HCT116 (cell line): Measurements from ENCODE around the gene CD8B2. TPM values are rescaled to one million over a fixed set of nuclear protein-coding genes. Genes with fewer than 3 reads are reported as not detected.

Experiments
- ATAC-seq: fragments of 200-7000 bp; cut with Tn5 transposase; 2 replicates; pipeline ENCODE4 v1.9.1; 2020; ENCODE audit warnings: mild to moderate bottlenecking, moderate library complexity
- BruUV-seq: library from RNA; stranded (reverse); fragments of 400-500 nt; replicated peaks from 2 replicates; lab custom pipeline; 2021; lab: Mats Ljungman, UMichigan
- CTCF ChIA-PET: fragments of 300-600 bp; sonication (Branson Sonifier 250); formaldehyde crosslinking; loops from one replicate; lab custom pipeline; 2021; ENCODE audit warnings: antibody characterized with exemption; lab: Charles Lee
- POLR2A ChIA-PET: fragments of 300-600, 350-600 bp; sonication (Branson Sonifier 250); formaldehyde crosslinking; loops from one replicate; lab custom pipeline; 2021; ENCODE audit warnings: antibody characterized with exemption; lab: Charles Lee
- RAD21 ChIA-PET, 2 experiments: fragments of 300-600 bp; sonication (Branson Sonifier 250); formaldehyde crosslinking; loops; one replicate each; lab custom pipeline; 2023; ENCODE audit warnings: low total read pairs in 2 of 2; ENCODE audit not compliant: uncharacterized antibody in 2 of 2, unreplicated experiment in 2 of 2, low non-redundant PET in 1 of 2; lab: Charles Lee
- DNase-seq: peaks from one replicate; pipeline ENCODE4 v3.0.0-alpha.2; 2010; ENCODE audit warnings: low read depth, low spot score
- H2AFZ ChIP-seq: fragments of 200-600 bp; shearing (Covaris generic), sonication (generic); 2 replicates; pipeline ENCODE4 v1.6.1; 2017; ENCODE audit warnings: low read depth, mixed run types, mixed read lengths, antibody characterized with exemption, low read length; ENCODE audit not compliant: poor library complexity, severe bottlenecking
- H3K27ac ChIP-seq: 2 replicates; pipeline ENCODE4 v1.5.1; 2012; ENCODE audit warnings: low read depth, low read length
- H3K27me3 ChIP-seq: fragments of 200-600 bp; sonication (generic); 2 replicates; pipeline ENCODE4 v1.6.1; 2016; ENCODE audit warnings: mixed run types, low read length, mixed read lengths; ENCODE audit not compliant: insufficient read depth
- H3K36me3 ChIP-seq, 2 experiments: fragments of 200-500 bp in 1 of 2; fragments of 200-600 bp in 1 of 2; sonication (Bioruptor generic) in 1 of 2; sonication (generic) in 1 of 2; 2 replicates each; pipeline versions ENCODE4 v1.5.1 to v1.6.1; 2014 to 2016; ENCODE audit warnings: low read length in 2 of 2, inconsistent platforms in 1 of 2, mixed read lengths in 1 of 2, mixed run types in 1 of 2; ENCODE audit not compliant: insufficient read depth in 2 of 2, control insufficient read depth in 1 of 2
- H3K4me1 ChIP-seq, 2 experiments: fragments of 200-600 bp in 1 of 2; sonication (generic) in 1 of 2; 2 replicates each; pipeline versions ENCODE4 v1.5.1 to v1.6.1; 2012 to 2017; ENCODE audit warnings: low read length in 2 of 2, inconsistent platforms in 1 of 2, mild to moderate bottlenecking in 1 of 2, mixed read lengths in 1 of 2, mixed run types in 1 of 2, moderate library complexity in 1 of 2; ENCODE audit not compliant: insufficient read depth in 2 of 2, control insufficient read depth in 1 of 2
- H3K4me2 ChIP-seq: fragments of 200-600 bp; sonication (generic); 2 replicates; pipeline ENCODE4 v1.6.1; 2017; ENCODE audit warnings: mixed run types, low read length, mixed read lengths
- H3K4me3 ChIP-seq, 2 experiments: fragments of 200-600 bp in 1 of 2; sonication (generic) in 1 of 2; replicated peaks in 1 of 2; 2 replicates each; pipeline ENCODE4 v1.5.1; 2011 to 2016; ENCODE audit warnings: low read length in 2 of 2, control low read depth in 1 of 2, low read depth in 1 of 2, mild to moderate bottlenecking in 1 of 2, mixed read lengths in 1 of 2, mixed run types in 1 of 2
- H3K79me2 ChIP-seq: fragments of 200-600 bp; sonication (generic); 2 replicates; pipeline ENCODE4 v1.6.1; 2017; ENCODE audit warnings: mild to moderate bottlenecking, mixed run types, low read length, moderate library complexity, mixed read lengths; ENCODE audit not compliant: insufficient read depth
- H3K9ac ChIP-seq: fragments of 200-600 bp; sonication (generic); 2 replicates; pipeline ENCODE4 v1.6.1; 2016; ENCODE audit warnings: low read length, mixed read lengths
- H3K9me2 ChIP-seq: fragments of 200-600 bp; sonication (generic), shearing (Covaris generic); 2 replicates; pipeline ENCODE4 v1.6.1; 2017; ENCODE audit warnings: mixed run types, mild to moderate bottlenecking, moderate library complexity; ENCODE audit not compliant: insufficient read depth
- H3K9me3 ChIP-seq, 2 experiments: fragments of 200-500 bp in 1 of 2; fragments of 200-600 bp in 1 of 2; sonication (Bioruptor generic) in 1 of 2; sonication (generic) in 1 of 2; 2 replicates each; pipeline ENCODE4 v1.6.1; 2014 to 2017; ENCODE audit warnings: low read length in 2 of 2, mixed read lengths in 2 of 2, inconsistent platforms in 1 of 2, low read depth in 1 of 2, mild to moderate bottlenecking in 1 of 2, mixed run types in 1 of 2, moderate library complexity in 1 of 2; ENCODE audit not compliant: control insufficient read depth in 1 of 2, insufficient read depth in 1 of 2
- H4K20me1 ChIP-seq: fragments of 200-600 bp; sonication (generic), shearing (Covaris generic); 2 replicates; pipeline ENCODE4 v1.6.1; 2017; ENCODE audit warnings: mixed run types, mild to moderate bottlenecking, moderate library complexity; ENCODE audit not compliant: insufficient read depth
- ELF1 ChIP-seq: IDR thresholded peaks from 2 replicates; pipeline ENCODE4 v1.6.1; 2012; ENCODE audit warnings: low read depth, borderline replicate concordance
- EZH2phosphoT487 ChIP-seq: fragments of 200-600 bp; IDR thresholded peaks from 2 replicates; pipeline ENCODE4 v1.6.1; 2018; ENCODE audit warnings: antibody characterized with exemption, borderline replicate concordance
- JUND ChIP-seq: IDR thresholded peaks from 2 replicates; pipeline ENCODE4 v1.6.1; 2012
- SRF ChIP-seq: IDR thresholded peaks from 2 replicates; pipeline ENCODE4 v1.6.1; 2012; ENCODE audit warnings: low read depth
- TCF7L2 ChIP-seq: IDR thresholded peaks from 2 replicates; pipeline ENCODE4 v1.7.0; 2011; ENCODE audit warnings: borderline replicate concordance, inconsistent platforms; ENCODE audit not compliant: insufficient read depth, insufficient read length; ENCODE audit errors: extremely low read depth
- YY1 ChIP-seq: IDR thresholded peaks from 2 replicates; pipeline ENCODE4 v1.6.1; 2011; ENCODE audit warnings: low read length, low read depth, moderate library complexity, mild to moderate bottlenecking; ENCODE audit not compliant: insufficient replicate concordance; ENCODE audit errors: extremely low read depth
- ZFX ChIP-seq: fragments of 450-650 bp; IDR thresholded peaks from 2 replicates; pipeline ENCODE4 v1.6.1; 2017
- intact Hi-C: fragments of 100-400 bp; cut with micrococcal nuclease; formaldehyde crosslinking; loops from 2 replicates; pipeline ENCODE4 v1.10.0; 2022
- total RNA-seq: library from RNA; stranded (reverse); gene quantifications from one replicate; pipeline ENCODE4 v1.2.1, GENCODE V29; 2021; ENCODE audit not compliant: unreplicated experiment
- TF ChIP-seq, protein P1 (sequence below): IDR thresholded peaks from 2 replicates; pipeline ENCODE4 v1.6.1; 2012

CD8B2 gene
- total RNA-seq, 1 experiment from 2014 or later = not detected

DNA sequence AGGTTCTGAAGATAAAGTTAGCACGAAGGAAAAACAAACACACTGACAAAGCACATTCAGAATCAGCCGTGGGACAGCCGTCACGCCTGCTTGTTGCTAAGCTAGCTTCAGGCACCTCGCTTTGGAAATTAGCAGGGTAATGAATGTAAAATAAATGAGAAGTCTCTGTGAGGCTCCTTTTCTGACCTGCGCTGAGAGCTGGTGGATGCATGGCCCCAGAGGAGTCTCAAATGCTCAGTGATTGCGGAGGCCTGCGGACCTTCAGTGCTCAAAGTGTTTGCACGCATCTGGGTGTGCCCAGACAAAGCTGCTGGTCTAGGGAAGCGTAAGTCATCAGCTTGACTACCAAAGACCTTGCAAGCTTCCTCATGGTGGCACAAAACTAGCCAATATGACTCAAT lies 50.6 kb downstream of the CD8B2 start:
- H3K9ac ChIP-seq = no peak overlapping the region
- TF ChIP-seq EZH2phosphoT487 (no peak), SRF (no peak)
- no peak overlapping the region for H2AFZ ChIP-seq
- RAD21 ChIA-PET = no interaction called here
- H3K79me2 ChIP-seq = no peaks in the 10 kb centered on the region
- no TSS peak for BruUV-seq
- CTCF ChIA-PET = no interaction called here
- no peaks in the 10 kb centered on the region; a peak in 1 of 4 replicates for H3K4me1 ChIP-seq
- no peaks in the 10 kb centered on the region for H4K20me1 ChIP-seq
- H3K36me3 ChIP-seq = no peaks in the 10 kb centered on the region
- H3K27me3 ChIP-seq = peaks cover 5% of the 10 kb centered on the region; the same call in 1 of the 2 replicates
- no peak for ATAC-seq
- POLR2A ChIA-PET = no interaction called here
- no peak overlapping the region for H3K4me3 ChIP-seq
- no peaks in the 10 kb centered on the region for H3K9me2 ChIP-seq
- H3K27ac ChIP-seq = no peak overlapping the region
- DNase-seq = no peak
- H3K9me3 ChIP-seq = no peaks in the 10 kb centered on the region
- intact Hi-C loops = no loop called here
- H3K4me2 ChIP-seq = no peak overlapping the region

DNA sequence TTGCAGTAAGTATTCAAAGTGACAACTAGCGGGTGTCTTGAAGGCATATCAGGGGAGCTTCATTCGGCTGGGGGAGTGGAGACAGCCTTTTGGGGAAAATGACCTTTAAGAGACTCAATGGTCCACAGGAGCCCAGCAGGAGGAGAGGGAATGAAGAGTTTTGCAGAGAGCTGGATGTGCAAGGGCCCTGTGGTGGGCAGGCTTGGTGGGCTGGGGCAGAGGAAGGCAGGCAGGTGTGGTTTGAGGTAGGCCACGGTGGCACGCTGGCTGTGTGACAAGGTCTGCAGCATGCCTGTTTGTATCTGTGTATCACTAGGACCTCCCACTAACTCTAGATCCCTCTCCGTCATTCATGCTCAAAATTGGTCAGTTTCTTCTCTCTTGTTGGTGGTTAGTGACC lies 53.7 kb downstream of the CD8B2 start:
- H3K27me3 ChIP-seq = no peaks in the 10 kb centered on the region
- no peak overlapping the region for H3K4me2 ChIP-seq
- no peak overlapping the region for H3K27ac ChIP-seq
- no peak overlapping the region for H3K4me3 ChIP-seq
- DNase-seq = no peak
- ChIA-PET RAD21 (no interaction called here), CTCF (no interaction called here), POLR2A (no interaction called here)
- intact Hi-C loops = loop anchor here (5.0 kb wide), 1 partner anchor 294 kb away; no protein-coding TSS in a partner anchor
- H3K9ac ChIP-seq = no peak overlapping the region
- H2AFZ ChIP-seq = no peak overlapping the region
- H3K9me3 ChIP-seq = no peaks in the 10 kb centered on the region
- no peaks in the 10 kb centered on the region for H3K79me2 ChIP-seq
- no peaks in the 10 kb centered on the region for H3K36me3 ChIP-seq
- BruUV-seq = no TSS peak
- H3K9me2 ChIP-seq = no peaks in the 10 kb centered on the region
- TF ChIP-seq TCF7L2 = no peak
- TF ChIP-seq EZH2phosphoT487 = no peak
- no peak for TF ChIP-seq YY1
- no peak for TF ChIP-seq JUND
- no peak for TF ChIP-seq ZFX
- no peak for TF ChIP-seq ELF1
- TF ChIP-seq, protein P1, sequence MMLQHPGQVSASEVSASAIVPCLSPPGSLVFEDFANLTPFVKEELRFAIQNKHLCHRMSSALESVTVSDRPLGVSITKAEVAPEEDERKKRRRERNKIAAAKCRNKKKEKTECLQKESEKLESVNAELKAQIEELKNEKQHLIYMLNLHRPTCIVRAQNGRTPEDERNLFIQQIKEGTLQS = no peak
- H3K4me1 ChIP-seq = peaks cover 0 to 4% of the 10 kb centered on the region in 2 experiments; a peak in 1 of 4 replicates
- H4K20me1 ChIP-seq = no peaks in the 10 kb centered on the region
- ATAC-seq = no peak
